GM21447 (cell line): ENCODE measurements around the gene FAR1.

Source experiments
- ATAC-seq: cut with Tn5 transposase; IDR thresholded peaks from one replicate; pipeline ENCODE4 v1.9.1; 2021; ENCODE audit not compliant: unreplicated experiment

FAR1 gene

DNA sequence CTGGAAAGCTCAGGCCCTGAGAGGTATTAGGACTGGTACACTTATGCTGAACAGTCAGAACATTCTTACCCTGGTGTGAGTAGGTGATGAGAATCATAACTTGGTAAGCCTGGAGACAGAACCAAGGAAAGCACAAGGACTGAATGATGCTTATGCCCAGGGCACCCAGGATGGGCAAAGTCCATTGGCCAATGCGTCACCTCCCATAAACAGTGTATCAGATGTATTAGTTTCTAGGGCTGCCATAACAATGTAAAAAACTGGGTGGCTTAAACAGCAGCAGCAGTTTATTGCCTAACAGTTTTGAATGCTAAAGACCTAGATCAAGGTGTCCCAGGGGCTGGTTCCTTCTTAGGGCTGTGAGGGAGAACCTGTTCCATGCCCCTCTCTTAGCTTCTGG, 107.0 kb downstream of the FAR1 start:
- ATAC-seq, result no peak

- ATAC-seq, result no peak
Measured at GRCh38 chr11:13776134-13776815, 107.8 kb downstream of the FAR1 start.

DNA sequence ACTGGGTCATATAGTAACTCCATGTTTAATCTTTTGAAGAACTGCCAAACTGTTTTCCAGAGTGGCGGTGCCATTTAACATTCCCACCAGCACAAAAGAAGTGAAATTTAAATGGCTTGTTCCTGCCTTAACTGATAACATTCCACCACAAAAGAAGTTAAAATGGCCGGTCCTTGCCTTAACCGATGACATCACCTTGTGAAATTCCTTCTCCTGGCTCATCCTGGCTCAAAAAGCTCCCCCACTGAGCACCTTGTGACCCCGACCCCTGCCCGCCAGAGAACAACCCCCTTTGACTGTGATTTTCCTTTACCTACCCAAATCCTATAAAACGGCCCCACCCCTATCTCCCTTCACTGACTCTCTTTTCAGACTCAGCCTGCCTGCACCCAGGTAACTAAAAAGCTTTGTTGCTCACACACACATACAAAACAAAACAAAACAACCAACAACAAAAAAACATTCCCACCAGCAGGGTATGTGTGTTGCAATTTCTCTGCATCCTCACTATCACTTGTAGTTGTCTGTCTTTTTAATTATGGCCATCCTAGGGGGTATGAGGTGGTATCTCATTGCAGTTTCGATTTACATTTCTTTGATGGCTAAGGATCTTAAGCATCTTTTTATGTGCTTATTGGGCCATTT, 109.0 kb downstream of the FAR1 start:
- ATAC-seq, result no peak

GRCh38 chr11:13778345-13778744, 109.9 kb downstream of the FAR1 start:
- no peak for ATAC-seq

DNA sequence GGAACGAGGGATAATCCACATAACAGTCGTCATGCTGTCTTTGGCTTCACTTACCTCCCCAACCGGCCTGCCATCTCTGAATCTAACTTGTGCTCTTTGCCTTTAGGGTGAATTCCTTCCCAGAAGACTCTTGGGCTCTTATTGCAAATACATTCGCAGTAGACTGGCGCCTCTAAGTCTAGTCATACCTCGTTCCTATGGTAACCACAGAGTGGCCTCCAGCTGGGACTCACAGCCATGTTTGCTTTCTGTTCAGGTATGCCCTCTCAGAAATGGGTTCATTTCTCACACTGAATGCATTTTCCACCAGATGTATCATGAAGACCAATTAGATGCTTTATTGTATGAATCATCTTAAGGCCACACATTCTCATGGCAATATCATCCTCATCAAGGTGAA, 112.7 kb downstream of the FAR1 start:
- ATAC-seq, result no peak
